DMS153 treated with DMSO at 0.1 percent for 48 hours (cell line): ENCODE results near the gene SMIM1.

ENCODE experiments used
- DNase-seq: peaks from one replicate; lab custom pipeline; 2025; ENCODE audit not compliant: unreplicated experiment; lab: John Stamatoyannopoulos, UW

The SMIM1 gene

DNA sequence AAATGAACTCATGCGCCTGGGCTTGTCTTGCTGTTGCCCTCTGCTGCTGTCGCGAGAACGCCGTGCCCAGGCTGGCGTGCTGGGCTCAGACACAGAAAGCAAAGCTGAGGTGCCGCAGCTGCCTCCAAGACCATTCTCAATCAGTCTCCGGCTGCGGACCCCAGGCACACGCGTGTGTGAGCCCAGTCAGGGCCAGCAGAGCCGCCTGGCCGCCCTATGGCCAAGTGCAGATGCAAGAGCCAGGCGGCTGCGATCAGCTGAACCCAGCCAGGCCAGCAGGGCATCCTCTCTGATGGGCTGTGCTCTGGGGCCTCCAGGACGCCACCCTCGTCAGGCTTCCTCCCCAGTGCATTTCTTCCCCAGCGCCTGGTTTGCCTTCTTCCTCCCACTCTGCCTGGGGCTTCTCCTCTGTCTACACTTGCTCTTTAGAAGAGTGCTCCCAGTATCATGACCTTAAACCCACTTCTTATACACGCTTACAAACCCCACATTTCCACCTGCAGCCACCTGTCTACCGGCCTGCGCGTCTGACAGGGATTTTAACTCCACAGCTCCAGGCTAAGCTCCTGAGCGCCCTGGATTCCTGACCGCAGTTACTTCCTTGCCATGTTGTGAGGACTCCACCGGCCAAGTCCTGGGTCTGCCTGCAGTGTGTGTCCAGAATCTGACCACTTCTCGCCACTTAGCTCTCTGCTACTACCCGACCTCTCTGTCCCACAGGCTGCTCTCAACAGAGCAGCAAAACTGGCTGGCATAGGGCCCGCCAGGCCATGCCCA is 45.5 kb downstream of the SMIM1 start:
- DNase-seq: no peak

DNA sequence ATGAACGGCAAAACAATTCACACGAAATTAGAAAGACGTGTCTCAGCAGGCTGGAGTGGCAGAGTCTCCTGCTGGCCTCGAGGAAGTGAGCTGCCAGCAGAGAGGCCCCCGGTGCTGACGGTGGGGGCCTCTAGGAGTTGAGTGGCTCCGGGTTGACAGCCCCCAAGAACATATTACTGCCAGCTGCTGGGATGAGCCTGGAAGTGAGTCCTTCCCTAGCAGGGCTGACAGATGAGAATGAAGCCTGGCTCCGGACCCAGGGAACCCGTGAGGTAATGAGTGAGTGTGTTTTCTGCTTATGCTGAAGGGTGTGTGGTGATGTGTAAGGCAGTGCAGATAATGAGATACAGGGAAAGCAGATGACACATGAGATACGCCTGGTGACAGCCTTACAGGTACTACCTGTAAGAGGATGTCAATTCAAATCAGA is 47.2 kb downstream of the SMIM1 start:
- DNase-seq: no peak

DNA sequence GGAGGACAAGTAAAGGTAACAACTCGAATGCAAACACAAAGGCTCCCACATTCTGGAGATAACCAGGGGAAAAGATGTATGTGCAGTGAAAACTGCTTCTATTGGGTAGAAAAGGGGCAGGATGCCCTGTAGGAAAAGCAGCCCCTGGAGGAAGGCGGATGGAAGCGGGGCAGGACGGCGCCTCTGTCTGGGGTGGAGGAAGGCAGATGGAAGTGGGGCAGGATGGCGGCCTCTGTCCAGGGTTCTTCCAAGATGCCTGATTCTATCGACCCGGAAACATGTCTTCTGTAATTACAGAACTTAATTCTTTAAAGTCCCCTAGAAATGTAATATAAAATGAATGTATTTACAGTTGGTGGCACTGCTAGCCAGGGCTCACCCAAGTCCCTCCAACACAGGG is 47.8 kb downstream of the SMIM1 start:
- no peak for DNase-seq

DNA sequence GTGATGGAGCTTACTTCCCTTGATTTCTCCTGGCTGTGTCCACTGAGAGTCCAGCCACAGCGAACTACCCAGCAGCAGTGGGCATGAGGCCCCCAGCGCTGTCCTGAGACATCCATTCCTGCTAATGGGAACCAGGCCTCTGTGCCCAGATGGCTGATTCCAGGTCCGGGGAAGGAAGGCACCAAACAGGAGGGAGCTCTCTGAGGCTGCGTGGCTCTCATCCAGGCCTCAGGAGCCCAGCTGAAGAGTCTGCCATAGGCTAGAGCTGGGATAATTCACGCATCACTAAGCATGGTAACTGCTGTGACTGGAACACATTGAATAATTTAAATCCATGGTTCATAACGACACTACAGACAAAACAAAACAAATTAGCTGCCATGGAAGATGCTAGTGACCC is 48.5 kb downstream of the SMIM1 start:
- no peak for DNase-seq

DNA sequence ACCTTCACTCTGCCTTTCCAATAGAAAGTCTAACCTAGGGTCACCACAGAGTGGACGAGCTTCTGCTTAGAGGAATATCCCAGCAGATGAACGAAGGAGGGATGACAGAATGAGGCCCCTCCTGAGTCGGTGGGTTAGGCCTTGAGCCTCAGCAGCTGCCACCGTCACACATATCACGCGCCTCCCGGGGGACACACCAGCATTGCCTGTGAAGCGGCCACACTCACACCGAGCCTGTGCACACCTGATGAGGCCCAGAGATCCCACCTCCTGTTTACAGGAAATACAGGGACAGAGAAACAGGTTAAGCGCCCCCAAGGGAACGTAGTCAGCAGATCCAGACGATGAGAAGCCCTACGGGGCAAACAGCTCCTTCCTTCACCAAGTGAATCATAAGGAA is 48.9 kb downstream of the SMIM1 start:
- DNase-seq: no peak

DNA sequence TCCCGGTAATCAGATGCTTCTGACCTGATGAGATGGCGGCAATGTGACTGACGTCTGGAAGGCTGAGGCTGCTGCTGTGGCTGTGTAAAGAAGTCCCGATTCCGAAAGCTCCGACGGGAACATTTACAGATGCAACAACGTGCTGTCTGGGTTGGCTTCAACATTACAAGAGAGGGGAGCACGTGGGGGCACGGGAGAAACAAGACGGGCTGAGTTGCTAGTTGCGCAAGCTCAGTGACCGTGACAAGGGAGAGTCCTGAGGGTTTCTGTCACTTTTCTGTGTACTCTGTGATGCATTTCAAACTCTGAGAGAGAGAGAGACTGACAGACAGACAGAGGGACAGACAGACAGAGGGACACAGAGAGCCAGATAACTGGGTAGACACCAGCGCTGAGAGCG is 49.4 kb downstream of the SMIM1 start:
- no peak for DNase-seq

DNA sequence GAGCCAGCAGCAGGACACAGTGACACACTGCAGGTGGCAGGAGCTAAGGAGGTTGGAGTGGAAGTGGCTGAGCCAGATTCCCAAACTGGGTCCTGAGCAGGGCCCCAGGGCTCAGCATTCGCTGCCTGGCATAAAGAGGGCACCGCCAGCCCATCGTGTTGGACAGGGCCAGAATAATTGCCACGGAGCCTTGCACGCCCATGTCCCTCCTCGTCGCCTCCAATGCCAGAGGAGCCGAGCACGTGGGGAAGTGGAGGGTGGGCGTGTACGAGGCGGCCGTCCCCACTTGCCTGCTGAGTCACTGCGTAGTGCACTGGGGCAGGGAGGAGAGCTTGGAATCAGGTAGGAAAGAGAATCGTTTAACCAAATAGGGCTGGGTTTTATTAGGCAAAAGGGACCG is 49.9 kb downstream of the SMIM1 start:
- DNase-seq: no peak

DNA sequence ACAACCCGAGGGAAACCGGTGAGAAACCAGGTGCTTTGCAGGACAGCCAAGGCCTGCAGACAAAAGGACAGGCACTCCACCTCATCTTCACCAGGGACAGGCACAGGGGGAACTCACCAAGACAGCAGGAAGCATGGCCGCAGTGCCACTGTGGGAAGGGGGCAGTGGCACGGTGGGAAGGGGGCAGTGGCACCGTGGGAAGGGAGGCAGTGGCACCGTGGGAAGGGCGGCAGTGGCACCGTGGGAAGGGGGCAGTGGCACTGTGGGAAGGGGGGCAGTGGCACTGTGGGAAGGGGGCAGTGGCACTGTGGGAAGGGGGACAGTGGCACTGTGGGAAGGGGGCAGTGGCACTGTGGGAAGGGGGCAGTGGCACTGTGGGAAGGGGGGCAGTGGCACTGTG is 52.1 kb downstream of the SMIM1 start:
- no peak for DNase-seq

DNA sequence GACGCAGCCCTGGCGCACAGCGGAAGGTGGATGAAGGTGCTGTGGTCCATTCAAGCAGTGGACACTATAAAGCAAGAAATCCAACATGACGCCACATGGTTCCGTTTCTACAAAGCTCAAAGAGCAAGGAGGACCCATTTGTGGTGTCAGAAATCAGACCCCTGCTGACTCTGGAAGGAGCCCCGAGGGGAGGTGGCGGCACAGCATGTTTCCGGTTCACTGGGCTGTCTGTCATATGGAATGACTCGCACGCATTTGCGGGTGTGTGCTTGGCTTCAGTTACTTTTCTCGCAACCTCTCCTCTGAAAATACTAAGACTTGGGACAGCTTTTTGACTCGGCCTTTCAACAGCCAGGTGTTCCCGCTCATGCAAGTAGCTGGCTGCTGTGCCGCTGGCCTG is 52.8 kb downstream of the SMIM1 start:
- no peak for DNase-seq
